Measurements from ENCODE around the gene CREB5.

- TF ChIP-seq CTCF (IDR thresholded peaks at IDR 0.05; ENCODE audit: control extremely low read depth in 1 of 3, insufficient read depth in 1 of 3, low read depth in 1 of 3, low read length in 3 of 3) (no peak), JUND (IDR thresholded peaks at IDR 0.05; ENCODE audit: low read length) (no peak), CHD2 (IDR thresholded peaks at IDR 0.05; ENCODE audit: low read length) (no peak), RNF2 (IDR thresholded peaks at IDR 0.05; ENCODE audit: borderline replicate concordance, low read depth, low read length, missing control alignments, poor library complexity, severe bottlenecking) (no peak), SAP30 (IDR thresholded peaks at IDR 0.05; ENCODE audit: insufficient read depth, insufficient replicate concordance, low read length) (no peak), POLR2AphosphoS5 (IDR thresholded peaks at IDR 0.05; ENCODE audit: low read depth, low read length) (no peak), TAF1 (IDR thresholded peaks at IDR 0.05; ENCODE audit: low read depth, low read length) (no peak)
Measured at GRCh38 chr7:28749638-28750037, 337.3 kb downstream of the CREB5 start.
